ENCODE measurements around the gene CADM4.
A peak's percentile ranks its signal among the peaks of the same experiment; 100 is the strongest.
"Not testable (repeated sequence)": the region's sequence is repeated elsewhere in the genome, so short reads cannot be mapped to it uniquely, and the experiment has no call there.

CADM4 gene, protein sequence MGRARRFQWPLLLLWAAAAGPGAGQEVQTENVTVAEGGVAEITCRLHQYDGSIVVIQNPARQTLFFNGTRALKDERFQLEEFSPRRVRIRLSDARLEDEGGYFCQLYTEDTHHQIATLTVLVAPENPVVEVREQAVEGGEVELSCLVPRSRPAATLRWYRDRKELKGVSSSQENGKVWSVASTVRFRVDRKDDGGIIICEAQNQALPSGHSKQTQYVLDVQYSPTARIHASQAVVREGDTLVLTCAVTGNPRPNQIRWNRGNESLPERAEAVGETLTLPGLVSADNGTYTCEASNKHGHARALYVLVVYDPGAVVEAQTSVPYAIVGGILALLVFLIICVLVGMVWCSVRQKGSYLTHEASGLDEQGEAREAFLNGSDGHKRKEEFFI

DNA sequence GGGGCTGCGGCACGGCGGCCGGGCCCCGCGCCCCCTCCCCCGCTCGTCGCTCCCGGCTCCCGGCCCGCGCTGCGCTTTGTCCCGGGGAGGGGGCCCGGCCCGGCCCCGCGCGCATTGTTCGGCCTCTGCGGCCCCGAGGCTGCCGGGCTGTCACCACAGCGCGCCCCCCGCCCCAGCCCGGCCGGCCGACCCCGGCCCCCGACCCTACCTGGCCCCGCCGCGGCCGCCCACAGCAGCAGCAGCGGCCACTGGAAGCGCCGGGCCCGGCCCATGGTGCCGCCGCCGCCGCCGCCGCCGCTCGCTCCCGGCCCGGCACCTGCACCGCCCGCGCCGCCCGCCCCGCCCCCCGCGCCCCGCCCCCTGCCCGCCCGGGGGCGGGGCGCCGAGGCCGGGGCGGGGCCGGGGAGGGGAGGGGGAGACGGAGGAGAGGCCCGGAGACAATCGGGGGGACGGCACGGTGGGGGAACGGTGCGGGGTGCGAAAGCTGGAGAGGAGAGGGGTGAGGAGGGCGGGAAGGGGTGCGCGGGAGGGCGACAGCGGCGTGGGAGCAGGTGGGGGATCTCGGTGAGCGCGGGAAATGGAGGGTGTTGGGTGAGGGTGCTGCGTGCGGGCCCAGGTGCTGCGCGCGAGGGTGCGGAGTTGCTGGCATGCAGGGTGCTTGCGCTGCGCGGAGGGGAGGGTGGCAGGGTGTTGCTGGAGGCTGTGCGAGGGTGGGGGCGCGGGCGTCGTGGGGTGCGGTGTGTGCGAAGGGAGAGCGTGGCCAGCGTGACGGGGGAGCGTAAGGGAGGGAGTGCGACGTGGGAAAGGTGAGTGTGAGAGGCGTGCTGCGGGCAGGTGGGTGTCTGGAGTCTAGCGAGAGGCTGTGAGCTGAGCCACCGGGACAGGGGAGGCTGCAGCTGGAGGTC is at the start of gene CADM4:
TSS of gene CADM4 (minus strand) at position 332 of the 905 bp plus-strand sequence. CDS start at position 272, 60 bp downstream.
- DNase-seq = peak; percentile 54 to 56

DNA sequence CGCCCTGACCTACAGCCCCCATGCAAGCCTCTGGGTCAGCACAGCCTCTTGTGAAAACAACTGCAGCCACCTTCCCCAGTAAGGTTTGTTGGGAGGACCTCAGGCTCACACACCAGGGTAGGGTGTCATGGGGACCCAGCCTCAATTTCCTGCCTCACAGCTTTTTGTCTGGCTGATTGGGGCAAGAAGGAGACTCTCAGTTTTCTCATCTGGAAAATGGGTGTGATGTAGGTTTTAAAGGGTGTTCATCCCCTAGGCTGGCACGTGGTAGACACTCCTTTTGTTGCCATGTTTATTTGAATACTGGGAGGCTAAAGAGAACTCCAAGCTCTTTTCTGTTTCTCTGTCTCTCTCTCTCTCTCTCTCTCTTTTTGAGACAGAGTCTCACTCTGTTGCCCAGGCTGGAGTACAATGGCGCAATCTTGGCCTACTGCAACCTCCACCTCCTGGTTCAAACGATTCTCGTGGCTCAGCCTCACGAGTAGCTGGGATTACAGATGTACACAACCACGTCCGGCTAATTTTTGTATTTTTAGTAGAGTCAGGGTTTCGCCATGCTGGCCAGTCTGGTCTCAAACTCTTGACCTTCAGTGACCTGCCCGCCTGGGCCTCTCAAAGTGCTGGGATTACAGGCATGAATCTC is 48.5 kb upstream of the CADM4 start:
- no peak for DNase-seq

DNA sequence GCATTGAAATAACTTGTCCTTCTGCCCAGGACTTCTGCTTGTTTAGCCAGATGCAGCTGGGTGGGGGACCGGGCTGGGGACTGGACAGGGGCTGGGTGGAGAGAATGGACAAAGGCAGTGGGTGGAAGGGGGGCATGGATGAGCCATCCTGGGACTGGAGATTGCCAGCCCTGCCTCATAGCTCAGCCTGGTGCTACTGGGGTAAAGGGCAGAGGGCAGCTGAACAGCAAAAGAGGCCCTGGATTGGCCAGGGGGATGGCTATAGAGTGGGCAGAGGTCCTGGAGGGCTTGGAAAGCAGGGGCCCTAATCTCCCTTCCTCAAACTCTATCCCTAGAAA is 48.0 kb upstream of the CADM4 start:
- DNase-seq = no peak

DNA sequence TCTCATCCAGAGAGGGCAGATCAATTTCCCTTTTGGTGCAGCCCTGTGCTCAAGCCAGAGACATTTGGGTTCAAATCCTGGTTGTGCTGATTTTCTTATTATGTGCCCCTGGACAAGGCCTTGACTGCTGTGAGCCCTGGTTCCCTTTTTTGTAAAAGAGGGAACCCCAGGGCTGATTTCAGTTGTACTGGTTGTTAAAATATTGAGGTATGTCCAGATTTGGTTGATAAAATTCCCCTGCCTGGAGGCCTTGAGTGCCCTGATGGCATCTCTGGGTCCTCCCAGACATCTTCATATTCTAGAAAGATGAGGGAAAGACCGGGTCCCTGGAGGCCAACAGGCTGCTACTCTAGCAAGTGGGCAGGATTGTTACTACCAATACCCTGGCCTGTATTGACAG is 44.7 kb upstream of the CADM4 start:
- no peak for DNase-seq

DNA sequence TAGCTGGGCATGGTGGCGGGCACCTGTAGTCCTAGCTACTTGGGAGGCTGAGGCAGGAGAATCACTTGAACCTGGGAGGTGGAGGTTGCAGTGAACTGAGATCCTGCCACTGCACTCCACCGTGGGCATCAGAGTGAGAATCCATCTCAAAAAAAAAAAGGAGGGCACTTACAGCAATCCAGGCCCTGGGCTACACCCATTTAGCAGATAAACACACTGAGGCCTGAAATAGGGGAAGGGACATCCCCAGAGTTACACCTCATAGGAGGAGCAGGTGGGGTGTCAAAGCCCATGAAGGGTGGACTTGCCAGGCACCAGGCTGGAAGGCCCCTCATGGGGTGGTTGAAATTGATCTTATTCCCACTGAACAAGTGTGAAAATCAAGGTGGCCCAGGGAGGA is 44.3 kb upstream of the CADM4 start:
- DNase-seq = no peak

DNA sequence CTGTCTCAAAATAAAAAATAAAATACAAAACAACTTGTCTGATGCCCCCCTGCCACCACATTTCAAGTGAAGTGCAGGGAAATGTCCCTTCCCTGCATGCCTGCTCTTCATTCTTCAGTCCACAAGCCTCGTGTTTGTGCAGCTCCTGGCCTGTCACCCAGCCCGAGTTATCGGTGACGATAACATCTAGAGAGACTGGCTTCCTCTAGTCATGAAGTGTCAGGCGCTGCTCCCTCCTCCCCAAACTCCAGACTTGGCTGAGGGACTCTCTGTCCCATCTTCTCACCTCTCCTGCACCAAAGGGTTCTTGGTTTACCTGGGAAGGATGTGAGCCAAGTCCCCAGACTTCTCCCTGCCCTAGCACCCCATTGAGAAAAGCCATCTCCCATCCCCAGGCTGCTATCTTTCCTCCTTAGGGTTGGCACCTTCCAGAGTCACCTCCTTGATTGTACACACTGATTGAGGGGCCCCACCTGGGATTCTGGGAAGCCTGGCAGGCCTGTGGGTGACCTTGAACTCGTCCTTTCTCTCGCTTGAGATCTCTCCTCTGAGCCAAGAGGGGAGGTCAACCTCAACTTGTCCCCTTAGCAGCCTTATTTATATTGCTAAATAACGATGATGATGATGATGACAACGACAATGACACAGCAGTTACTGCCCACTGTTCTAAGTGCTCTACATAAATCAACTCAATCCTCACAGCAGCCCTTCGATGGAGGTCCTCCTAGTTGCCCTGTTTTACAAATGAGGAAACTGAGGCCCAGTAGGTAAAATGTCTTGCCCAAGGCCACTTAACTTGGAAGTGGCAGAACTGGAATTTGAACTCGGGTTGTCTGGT is 43.4 kb upstream of the CADM4 start:
- DNase-seq = no peak

DNA sequence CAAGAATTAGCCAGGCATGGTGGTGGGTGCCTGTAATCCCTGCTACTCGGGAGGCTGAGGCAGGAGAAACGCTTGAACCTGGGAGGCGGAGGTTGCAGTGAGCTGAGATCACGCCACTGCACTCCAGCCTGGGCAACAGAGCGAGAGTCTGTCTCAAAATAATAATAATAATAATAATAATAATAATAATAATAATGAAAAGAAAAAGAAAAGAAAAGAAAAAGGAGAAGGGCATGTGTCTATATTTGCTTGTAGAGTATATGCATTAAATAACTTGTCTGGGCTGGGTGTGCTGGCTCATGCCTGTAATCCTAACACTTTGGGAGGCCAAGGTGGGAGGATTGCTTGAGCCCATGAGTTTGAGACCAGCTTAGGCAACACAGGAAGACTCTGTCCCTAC is 42.6 kb upstream of the CADM4 start:
- not testable (repeated sequence) for DNase-seq

DNA sequence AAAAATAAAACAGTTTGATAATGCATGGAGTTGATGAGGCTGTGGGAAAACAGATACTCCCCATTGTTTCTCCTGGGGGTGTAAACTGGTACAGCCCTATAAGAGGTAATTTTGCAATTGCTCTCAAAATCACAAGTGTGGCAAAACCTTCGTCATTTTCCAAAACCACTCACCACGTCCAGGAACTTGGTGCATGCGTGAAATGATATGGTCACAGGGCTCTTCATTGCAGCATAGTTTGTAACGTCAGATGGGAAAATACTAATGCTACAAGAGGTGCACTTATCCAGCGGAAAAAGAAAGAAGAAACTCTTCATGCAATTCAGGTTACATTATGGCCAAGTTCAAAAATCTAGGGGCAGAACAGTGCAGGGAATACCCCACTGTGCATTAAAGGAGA is 42.2 kb upstream of the CADM4 start:
- no peak for DNase-seq

DNA sequence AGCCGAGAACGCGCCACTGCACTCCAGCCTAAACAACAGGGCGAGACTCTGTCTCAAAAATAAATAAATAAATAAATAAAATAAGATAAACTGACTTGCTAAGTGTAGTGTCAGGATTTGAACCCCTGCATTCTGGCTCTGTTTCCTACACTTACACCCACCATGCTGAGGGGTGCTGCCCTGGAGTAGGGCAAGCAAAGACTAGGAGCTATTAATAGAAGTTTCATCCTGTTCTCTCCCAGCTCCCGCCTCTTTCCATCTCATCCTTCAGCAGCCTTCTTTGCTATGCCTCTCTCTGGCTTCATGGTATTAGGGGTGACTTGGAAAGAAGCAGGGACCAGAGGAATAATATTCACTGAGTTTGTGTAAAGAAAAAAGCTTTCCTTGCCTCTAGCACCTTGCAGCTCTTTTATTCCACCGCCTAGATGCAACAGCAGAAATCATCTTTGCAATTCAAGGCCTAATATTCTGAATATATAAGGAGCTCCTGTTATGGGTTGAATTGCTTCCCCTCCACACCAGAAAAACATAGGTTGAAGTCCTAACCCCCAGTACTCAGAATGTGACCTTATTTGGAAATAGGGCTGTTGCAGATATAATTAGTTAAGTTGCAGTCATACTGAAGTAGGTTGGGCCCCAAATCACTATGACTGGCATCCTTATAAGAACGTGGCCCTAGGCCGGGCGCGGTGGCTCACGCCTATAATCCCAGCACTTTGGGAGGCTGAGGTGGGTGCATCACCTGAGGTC is 39.0 kb upstream of the CADM4 start:
- no peak for DNase-seq

DNA sequence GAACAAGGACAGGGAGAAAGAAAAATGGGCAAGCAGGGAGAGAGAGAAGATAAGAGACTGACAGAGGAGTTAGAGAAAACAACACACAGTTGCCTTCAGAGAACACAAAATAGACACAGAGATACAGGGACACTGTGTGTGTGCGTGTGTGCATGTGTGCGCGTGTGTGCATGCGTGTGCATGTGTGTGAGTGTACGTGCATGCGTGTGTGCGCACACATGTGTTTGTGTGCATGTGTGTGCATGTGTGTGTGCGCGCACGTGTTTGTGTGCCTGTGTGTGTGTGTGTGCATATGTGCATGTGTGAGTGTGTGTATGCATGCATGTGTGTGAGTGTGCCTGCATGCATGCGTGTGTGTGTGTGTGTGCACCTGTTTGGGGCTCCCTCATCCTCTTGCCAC is 36.3 kb upstream of the CADM4 start:
- no peak for DNase-seq

DNA sequence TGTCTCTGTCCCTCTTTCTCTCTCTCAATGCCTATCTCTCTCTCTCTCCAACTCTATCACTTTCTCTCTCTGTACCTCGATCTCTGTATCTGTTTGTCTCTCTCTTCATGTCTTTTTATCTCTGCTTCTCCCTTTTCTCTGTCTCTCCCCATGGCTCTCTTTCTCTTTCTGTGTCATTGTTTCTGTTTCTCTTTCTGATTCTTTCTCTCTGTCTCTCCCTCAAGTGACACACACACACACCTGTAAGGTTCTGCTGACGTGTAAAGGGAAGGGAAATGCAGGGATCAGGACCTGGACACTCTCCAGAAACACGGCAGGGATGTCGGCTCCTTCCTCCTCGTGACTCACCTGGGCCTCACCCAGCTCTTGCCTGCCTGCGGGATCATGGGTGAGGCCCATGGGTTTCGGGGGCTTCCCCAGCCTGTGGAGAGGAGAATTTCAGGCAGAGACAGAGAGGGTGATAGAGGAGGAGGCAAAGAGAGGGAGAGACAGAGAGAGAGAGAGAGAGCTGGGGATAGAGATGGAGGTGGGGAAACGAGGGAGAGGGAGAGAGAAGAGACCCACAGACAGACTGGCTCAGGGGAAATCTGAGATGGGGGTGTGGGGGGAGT is 35.7 kb upstream of the CADM4 start:
- DNase-seq = peak in 1 of 2 experiments; percentile 22

DNA sequence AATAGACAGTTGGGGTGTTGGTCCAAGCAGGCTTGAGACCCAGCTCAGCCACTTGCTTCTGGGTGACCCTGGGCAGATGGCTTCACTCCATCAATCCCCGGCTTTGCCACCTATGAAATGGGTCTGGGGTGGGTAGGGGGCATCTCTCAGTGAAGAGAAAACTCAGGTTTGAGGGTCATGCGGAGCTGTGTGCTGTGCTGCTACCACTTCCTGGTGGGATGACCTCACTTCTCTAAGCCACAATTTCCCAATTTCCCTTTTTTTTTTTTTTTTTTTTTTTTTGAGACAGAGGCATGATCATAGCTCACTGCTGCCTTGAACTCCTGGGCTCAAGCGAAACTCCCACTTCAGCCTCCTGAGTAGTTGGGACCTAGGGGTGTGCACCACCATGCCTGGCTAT is 34.9 kb upstream of the CADM4 start:
- no peak for DNase-seq

DNA sequence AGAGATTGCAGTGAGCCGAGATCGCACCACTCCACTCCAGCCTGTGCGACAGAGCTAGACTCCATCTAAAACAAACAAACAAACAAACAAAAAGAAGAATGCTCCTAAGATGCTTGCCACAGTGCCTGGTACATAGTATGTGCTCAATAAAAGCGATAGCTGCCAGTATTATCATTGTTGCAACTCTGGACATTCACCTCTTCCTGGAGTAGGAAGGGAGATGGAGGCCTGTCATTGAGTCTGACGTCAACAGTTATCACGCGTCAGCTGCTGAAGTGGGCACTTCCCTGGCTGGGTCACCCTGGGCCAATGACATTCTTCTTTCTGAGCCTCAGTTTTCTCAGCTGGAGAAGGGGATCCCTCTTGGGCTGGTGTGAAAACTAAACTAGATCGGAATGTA is 34.5 kb upstream of the CADM4 start:
- no peak for DNase-seq

DNA sequence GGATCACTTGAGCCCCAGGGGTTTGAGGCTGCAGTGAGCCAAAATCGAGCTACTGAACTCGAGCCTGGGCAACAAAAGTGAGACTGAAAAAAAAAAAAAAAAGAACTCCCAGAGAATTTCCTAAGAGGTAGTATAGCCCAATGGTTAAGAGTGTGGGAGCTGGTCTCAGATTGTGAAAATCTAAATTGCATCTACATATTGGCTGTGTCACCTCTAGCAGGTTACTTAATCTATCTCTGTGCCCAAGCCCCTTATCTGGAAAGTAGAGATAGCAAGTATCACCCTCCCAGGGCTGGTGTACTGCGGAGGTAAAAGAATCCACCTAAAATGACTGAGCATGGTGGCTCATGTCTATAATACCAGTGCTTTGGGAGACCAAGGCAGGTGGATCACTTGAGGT is 34.0 kb upstream of the CADM4 start:
- DNase-seq = no peak

DNA sequence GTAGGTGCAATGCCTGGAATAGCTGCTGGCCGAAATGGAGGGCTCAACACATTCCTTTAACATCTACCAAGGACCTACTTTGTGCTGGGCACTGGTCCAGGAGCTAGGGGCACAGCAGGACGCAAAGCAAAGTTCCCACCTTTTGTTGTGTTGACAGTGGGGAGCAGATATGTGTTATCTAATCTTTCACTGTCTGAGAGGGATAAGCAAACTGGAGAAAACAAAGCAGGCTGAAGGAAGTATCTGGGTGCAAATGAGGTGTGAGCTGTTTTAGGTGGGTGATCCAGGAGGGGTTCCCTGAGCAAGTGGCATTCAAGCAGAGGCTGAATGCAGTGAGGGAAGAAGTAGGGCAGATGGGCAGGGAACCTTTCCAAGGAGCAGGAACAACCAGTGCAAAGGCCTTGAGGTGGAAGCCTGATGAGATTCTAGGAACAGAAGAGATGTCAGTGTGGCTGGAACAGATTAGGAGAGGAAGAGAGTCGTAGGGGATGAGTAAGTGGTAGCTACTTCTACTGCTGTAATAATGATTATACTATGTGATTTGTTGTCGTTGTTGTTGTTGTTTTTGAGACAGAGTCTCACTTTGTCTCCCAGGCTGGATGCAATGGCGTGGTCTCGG is 32.5 kb upstream of the CADM4 start:
- no peak for DNase-seq

DNA sequence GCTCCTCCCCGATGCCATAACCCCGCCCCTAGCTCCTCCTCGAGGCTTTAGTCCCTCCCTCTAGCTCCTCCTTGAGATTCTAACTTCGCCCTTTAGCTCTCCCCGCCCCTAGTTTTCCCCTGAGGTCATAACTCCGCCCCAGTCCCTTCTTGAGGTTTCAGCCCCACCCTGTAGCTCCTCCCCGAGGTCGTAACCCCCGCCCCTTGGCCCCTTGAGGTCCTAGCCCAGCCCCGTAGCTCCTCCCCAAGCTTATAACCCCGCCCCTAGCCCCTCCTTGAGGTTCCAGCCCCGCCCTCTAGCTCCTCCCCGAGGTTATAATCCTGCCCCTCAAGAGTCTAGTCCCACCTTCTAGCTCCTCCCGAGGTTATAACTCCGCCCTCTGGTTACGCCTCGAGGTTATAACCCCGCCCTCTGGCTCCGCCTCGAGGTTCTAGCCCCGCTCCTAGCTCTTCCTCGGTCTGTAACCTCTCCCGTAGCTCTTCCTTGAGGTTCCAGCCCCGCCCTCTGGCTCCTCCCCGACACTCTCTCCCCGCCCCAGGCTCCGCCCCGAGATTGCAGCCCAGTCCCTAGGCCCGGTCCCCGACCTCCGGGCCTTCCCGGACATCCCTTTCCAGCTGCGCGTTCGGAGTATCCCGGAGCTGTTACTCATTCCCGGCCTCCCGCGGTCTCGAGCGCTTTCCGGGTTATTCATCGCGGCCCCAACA is 28.9 kb upstream of the CADM4 start:
- peak; percentile 97 for DNase-seq

DNA sequence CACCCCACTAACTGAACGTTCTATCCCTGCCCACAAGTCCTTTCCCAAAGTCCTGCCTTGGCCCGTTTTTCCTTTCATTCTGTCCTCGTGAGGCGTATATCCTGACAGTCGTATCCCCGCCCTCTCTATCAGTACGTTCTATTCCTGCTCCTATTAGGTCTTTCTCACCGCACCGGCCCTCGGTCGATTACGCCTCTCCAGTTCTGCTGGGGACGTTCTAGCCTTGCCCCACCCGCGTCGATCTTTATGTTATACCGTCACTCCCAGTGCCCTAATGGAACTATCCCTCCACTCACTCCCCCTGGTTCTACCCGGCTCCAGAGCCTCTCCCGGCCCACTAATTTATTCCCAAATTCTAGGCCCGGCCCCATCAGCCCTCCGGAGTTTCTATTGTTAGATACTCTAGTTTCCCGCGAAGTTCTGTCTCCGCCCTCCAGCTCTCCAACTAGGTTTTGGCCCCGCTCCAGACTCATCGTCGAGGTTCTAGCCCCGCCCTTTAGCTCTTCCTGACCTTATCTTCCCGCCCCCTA is 28.3 kb upstream of the CADM4 start:
- peak in 1 of 2 experiments; percentile 21 for DNase-seq

DNA sequence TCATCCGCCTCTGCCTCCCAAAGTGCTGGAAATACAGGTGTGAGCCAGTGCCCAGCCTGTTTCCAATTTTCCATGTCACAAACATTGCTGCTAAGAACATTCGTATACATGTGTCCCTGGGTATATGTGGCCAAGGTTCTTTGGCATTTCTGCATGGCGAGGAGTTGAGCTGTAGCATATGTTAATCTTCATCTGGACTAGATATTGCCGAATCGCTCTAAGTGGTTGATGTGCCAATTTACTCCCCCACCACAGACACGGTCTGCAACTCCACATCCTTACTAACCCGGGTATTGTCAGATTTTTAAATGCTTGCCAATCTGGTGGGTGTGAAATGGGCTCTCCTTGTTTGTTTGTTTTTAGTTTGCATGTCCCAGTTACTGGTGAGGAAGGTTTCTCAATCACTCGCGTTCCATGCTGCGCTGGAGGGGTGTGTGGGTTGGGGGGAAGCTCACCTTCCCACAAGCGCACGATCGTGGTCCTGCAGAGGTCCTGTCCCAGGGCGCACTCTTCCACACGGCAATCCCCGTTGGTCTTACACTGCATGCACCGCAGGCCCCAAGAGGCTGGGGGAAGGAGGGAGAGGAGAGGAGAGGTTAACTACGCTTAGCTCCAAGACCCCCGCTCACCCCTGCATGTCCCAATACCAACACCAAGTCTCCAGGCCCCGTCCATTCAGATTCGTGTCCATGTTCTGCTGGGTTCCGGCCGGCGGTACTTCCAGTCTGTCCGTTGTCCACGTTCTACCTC is 27.7 kb upstream of the CADM4 start:
- DNase-seq = no peak

DNA sequence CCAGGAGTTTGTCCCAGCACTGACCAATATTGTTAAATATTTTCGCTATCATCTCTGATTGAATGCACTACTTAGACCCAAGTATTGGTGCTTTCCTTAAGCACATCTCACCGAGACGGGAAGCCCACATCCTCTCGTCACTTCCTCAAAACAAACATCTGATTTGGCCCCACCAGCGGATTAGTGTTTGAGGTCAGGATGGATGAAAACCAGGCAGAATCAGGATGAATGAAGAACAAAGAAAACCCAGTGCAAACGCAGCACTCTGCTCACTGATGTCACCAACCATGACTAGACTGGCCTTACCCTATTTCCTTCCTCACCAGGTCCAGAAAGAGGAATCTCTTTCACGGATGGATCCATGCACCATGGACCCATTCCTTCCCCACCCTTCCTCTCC is 24.4 kb upstream of the CADM4 start:
- DNase-seq = peak in 1 of 2 experiments; percentile 23

Measured in activated T-cell treated with anti-CD3 and anti-CD28 coated beads, Interleukin-2, amount 50 U/mL, for 48 hours (primary cell).